ENCODE results near the gene PLAU. TPM values are rescaled to one million over a fixed set of nuclear protein-coding genes. Genes with fewer than 3 reads are reported as not detected.

Gene PLAU
- total RNA-seq, 6 donors from 2014 or later = 8.2 to 38.8 (median 12.4) TPM

GRCh38 chr10:73868655-73869195 lies 42.2 kb upstream of the PLAU start:
- TF ChIP-seq POLR2AphosphoS5 (IDR thresholded peaks at IDR 0.05) = no peak
- TF ChIP-seq, protein P1, sequence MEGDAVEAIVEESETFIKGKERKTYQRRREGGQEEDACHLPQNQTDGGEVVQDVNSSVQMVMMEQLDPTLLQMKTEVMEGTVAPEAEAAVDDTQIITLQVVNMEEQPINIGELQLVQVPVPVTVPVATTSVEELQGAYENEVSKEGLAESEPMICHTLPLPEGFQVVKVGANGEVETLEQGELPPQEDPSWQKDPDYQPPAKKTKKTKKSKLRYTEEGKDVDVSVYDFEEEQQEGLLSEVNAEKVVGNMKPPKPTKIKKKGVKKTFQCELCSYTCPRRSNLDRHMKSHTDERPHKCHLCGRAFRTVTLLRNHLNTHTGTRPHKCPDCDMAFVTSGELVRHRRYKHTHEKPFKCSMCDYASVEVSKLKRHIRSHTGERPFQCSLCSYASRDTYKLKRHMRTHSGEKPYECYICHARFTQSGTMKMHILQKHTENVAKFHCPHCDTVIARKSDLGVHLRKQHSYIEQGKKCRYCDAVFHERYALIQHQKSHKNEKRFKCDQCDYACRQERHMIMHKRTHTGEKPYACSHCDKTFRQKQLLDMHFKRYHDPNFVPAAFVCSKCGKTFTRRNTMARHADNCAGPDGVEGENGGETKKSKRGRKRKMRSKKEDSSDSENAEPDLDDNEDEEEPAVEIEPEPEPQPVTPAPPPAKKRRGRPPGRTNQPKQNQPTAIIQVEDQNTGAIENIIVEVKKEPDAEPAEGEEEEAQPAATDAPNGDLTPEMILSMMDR (IDR thresholded peaks at IDR 0.05) = no peak
- no peak for TF ChIP-seq POLR2A (IDR thresholded peaks at IDR 0.05)
- no peak for TF ChIP-seq EP300 (IDR thresholded peaks at IDR 0.05)
- no peak for ATAC-seq (ENCODE audit: low FRiP score in 2 of 2)
- Histone ChIP-seq H3K36me3 (peaks cover 0 to 30% (median 17%) of the 10 kb centered on the region in 4 donors), H3K9me3 (no peaks in the 10 kb centered on the region), H3K4me1 (peaks cover 45 to 55% (median 55%) of the 10 kb centered on the region in 4 donors), H3K4me3 (no peak overlapping the region), H3K27ac (peak overlapping the region in 2 of 4 donors; percentile 88), H3K27me3 (no peaks in the 10 kb centered on the region)
- DNase-seq = no peak
- 95 to 96% methylated on average over 5 of the region's 5 CpGs for WGBS, 2 donors

DNA sequence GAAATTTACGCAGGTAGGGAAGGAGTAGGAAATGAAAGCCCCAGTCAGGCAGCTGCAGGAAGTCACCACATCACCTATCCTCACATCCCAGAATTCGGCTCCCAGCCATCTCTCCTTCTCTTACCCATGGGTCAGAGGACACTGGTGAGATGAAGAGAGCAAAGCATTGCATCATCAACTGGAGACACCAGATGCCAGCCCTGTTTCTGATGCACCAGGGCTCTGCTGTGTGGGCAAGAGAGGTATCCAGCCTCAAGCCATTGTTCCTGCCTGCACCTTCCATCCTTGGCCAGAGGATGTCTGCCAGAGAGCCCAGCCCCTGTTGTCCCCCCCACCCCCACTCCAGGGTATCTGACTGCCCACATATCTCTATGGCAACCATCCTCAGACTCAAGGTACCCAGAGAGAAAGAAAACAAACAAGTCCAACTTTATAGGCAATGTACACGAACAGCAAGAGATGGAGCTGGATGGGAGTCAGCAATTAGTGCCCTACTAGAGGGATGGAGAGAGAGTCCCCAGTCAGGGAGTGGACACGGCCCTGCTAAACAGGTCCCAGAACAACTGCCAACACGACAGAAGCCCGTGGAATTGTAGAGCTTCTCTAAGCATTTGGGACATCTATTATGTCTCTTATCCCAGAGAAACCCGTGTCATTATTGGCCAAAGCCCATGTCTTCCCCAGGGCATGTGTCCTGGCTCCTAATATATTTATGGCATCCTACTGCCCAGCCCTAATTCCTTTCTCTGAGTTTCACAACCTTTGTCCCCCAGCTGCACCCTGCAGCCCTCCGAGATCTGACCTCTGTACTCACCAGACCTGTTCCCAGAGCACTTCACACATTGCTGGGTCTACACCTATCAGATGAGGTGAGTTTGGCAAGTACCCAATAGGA lies 39.4 kb upstream of the PLAU start:
- peak overlapping the region in 3 of 4 donors; percentile 28 to 91 (median 42) for H3K27ac ChIP-seq
- H3K27me3 ChIP-seq = no peaks in the 10 kb centered on the region
- H3K4me1 ChIP-seq = peaks cover 43 to 57% (median 50%) of the 10 kb centered on the region in 4 donors
- TF ChIP-seq POLR2AphosphoS5 (IDR thresholded peaks at IDR 0.05) (no peak), EP300 (IDR thresholded peaks at IDR 0.05) (no peak), POLR2A (IDR thresholded peaks at IDR 0.05) (no peak)
- TF ChIP-seq, protein P1 (IDR thresholded peaks at IDR 0.05) = no peak
- peak; percentile 4 to 86 for ATAC-seq (ENCODE audit: low FRiP score in 2 of 2)
- no peaks in the 10 kb centered on the region for H3K9me3 ChIP-seq
- H3K4me3 ChIP-seq = no peak overlapping the region
- peaks cover 0 to 30% (median 14%) of the 10 kb centered on the region in 4 donors for H3K36me3 ChIP-seq
- 64 to 67% methylated on average over 8 of the region's 8 CpGs for WGBS, 2 donors
- peak in 1 of 2 donors; percentile 73 for DNase-seq

DNA sequence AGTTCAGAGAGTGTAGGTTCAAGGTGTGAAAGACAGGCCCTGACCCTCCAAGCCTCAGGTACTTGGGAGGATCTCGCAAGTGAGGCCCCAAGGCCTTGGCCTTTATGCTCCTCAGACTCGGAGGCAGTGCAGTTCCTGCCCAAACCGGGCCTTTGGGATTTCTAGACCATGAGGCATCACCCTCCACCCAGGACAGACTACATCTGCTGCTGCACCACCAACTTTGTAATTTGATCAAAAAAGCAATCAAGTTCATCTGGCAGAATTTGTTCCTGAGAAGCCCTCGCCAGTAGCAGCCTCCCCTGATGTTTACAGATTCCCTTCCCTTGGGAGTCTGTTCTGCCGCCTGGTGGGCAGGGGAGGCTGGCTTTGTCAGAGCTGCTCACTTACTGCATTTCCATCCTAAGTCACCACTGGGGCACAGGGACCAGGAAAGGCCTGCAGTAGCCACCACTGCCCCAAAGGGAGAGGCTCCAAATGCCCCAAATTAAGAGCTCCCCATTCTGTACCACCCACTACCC lies 38.7 kb upstream of the PLAU start:
- peak overlapping the region in 3 of 4 donors; percentile 28 to 91 (median 42) for H3K27ac ChIP-seq
- DNase-seq (no peak), ATAC-seq (ENCODE audit: low FRiP score in 2 of 2) (no peak)
- H3K27me3 ChIP-seq = no peaks in the 10 kb centered on the region
- 51 to 58% methylated on average over 4 to 5 of the region's 5 CpGs for WGBS, 2 donors
- peaks cover 0 to 29% (median 14%) of the 10 kb centered on the region in 4 donors for H3K36me3 ChIP-seq
- no peak overlapping the region for H3K4me3 ChIP-seq
- peaks cover 36 to 52% (median 48%) of the 10 kb centered on the region in 4 donors for H3K4me1 ChIP-seq
- no peak for TF ChIP-seq EP300 (IDR thresholded peaks at IDR 0.05)
- TF ChIP-seq, protein P1 (IDR thresholded peaks at IDR 0.05) = peak in 3 of 6 experiments; percentile 28 to 35 (median 28)
- no peak for TF ChIP-seq POLR2AphosphoS5 (IDR thresholded peaks at IDR 0.05)
- H3K9me3 ChIP-seq = no peaks in the 10 kb centered on the region

GRCh38 chr10:73873142-73873837 lies 37.6 kb upstream of the PLAU start:
- Histone ChIP-seq H3K9me3 (no peaks in the 10 kb centered on the region), H3K4me1 (peaks cover 26 to 50% (median 44%) of the 10 kb centered on the region in 4 donors), H3K4me3 (peak overlapping the region; percentile 94 to 99 (median 94)), H3K36me3 (peaks cover 0 to 19% (median 9%) of the 10 kb centered on the region in 4 donors), H3K27ac (peak overlapping the region in 3 of 4 donors; percentile 42 to 91 (median 63)), H3K27me3 (no peaks in the 10 kb centered on the region)
- no peak for TF ChIP-seq EP300 (IDR thresholded peaks at IDR 0.05)
- no peak for TF ChIP-seq POLR2AphosphoS5 (IDR thresholded peaks at IDR 0.05)
- TF ChIP-seq POLR2A (IDR thresholded peaks at IDR 0.05) = no peak
- TF ChIP-seq, protein P1 (IDR thresholded peaks at IDR 0.05) = no peak
- DNase-seq (no peak), ATAC-seq (ENCODE audit: low FRiP score in 2 of 2) (no peak)
- whole genome bisulfite sequencing, 2 donors = 49 to 75% methylated on average over 17 to 21 of the region's 33 CpGs

Data from upper lobe of left lung (tissue), 6 donors.